OCI-LY1 (cell line): ENCODE data around the gene ERCC1.

Experiments used
- EZH2 ChIP-seq: fragments of 200-600 bp; sonication (generic), shearing (Covaris generic); IDR thresholded peaks from 2 replicates; pipeline ENCODE4 v1.8.0; 2017; ENCODE audit warnings: borderline replicate concordance, mixed run types, mild to moderate bottlenecking, antibody characterized with exemption, low read length, moderate library complexity, mixed read lengths
- TF ChIP-seq, protein P1 (sequence below): fragments of 200-600 bp; sonication (generic), shearing (Covaris generic); IDR thresholded peaks from 2 replicates; pipeline ENCODE4 v1.5.1; 2017; ENCODE audit warnings: mild to moderate bottlenecking, antibody characterized with exemption, low read length, moderate library complexity, mixed read lengths

DNA sequence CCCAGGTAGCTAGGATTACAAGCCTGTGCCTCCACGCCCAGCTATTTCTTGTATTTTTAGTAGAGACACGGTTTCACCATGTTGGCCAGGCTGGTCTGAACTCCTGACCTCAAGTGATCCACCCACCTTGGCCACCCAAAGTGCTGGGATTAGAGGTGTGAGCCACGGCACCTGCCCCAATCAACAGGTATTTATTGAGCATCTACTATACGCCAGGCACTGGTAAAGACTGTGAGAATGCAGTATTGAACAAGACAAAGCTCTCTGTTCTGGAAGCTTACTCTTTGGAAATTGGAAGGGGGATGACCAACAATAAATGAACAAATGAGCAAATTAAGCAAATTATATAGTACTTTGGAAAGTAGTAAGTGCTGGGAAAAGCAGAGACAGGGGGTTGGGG lies 21.4 kb upstream of the ERCC1 start:
- TF ChIP-seq, protein P1, sequence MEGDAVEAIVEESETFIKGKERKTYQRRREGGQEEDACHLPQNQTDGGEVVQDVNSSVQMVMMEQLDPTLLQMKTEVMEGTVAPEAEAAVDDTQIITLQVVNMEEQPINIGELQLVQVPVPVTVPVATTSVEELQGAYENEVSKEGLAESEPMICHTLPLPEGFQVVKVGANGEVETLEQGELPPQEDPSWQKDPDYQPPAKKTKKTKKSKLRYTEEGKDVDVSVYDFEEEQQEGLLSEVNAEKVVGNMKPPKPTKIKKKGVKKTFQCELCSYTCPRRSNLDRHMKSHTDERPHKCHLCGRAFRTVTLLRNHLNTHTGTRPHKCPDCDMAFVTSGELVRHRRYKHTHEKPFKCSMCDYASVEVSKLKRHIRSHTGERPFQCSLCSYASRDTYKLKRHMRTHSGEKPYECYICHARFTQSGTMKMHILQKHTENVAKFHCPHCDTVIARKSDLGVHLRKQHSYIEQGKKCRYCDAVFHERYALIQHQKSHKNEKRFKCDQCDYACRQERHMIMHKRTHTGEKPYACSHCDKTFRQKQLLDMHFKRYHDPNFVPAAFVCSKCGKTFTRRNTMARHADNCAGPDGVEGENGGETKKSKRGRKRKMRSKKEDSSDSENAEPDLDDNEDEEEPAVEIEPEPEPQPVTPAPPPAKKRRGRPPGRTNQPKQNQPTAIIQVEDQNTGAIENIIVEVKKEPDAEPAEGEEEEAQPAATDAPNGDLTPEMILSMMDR: no peak
- no peak for TF ChIP-seq EZH2
